ENCODE results near the gene RASL11B. TPM values are rescaled to one million over a fixed set of nuclear protein-coding genes. Genes with fewer than 3 reads are reported as not detected.
"Not testable (repeated sequence)": the region's sequence is repeated elsewhere in the genome, so short reads cannot be mapped to it uniquely, and the experiment has no call there.

RASL11B gene
- total RNA-seq, 1 donor: 0.63 TPM

- TF ChIP-seq CTCF (IDR thresholded peaks at IDR 0.05; ENCODE audit: insufficient read depth, low read length): no peak
- H3K4me3 ChIP-seq (ENCODE audit: low read depth, low read length): no peak overlapping the region
- DNase-seq (ENCODE audit: low read depth): peak; percentile 57
Observed at GRCh38 chr4:52824603-52825459, 37.3 kb upstream of the RASL11B start.

GRCh38 chr4:52825460-52826090 is 36.5 kb upstream of the RASL11B start:
- no peak for DNase-seq (ENCODE audit: low read depth)

GRCh38 chr4:52833941-52834525 is 28.1 kb upstream of the RASL11B start:
- TF ChIP-seq CTCF (IDR thresholded peaks at IDR 0.05; ENCODE audit: insufficient read depth, low read length): no peak
- DNase-seq (ENCODE audit: low read depth): peak; percentile 47
- H3K4me3 ChIP-seq (ENCODE audit: low read depth, low read length): no peak overlapping the region

More at GRCh38 chr4:52825460-52826090, 36.5 kb upstream of the RASL11B start:
- H3K4me3 ChIP-seq (ENCODE audit: low read depth, low read length): no peak overlapping the region
- no peak for TF ChIP-seq CTCF (IDR thresholded peaks at IDR 0.05; ENCODE audit: insufficient read depth, low read length)

- not testable (repeated sequence) for DNase-seq (ENCODE audit: low read depth); H3K4me3 ChIP-seq (ENCODE audit: low read depth, low read length)
Observed at GRCh38 chr4:52834641-52835456, 27.3 kb upstream of the RASL11B start.

GRCh38 chr4:52836120-52836519 is 26.0 kb upstream of the RASL11B start:
- no peak for TF ChIP-seq CTCF (IDR thresholded peaks at IDR 0.05; ENCODE audit: insufficient read depth, low read length)
- no peak for DNase-seq (ENCODE audit: low read depth)
- H3K4me3 ChIP-seq (ENCODE audit: low read depth, low read length): no peak overlapping the region

GRCh38 chr4:52836678-52837077 is 25.4 kb upstream of the RASL11B start:
- TF ChIP-seq CTCF (IDR thresholded peaks at IDR 0.05; ENCODE audit: insufficient read depth, low read length): no peak
- no peak overlapping the region for H3K4me3 ChIP-seq (ENCODE audit: low read depth, low read length)
- DNase-seq (ENCODE audit: low read depth): no peak

All from fibroblast of the aortic adventitia (primary cell).